ENCODE data around the gene LENG8. TPM values are rescaled to one million over a fixed set of nuclear protein-coding genes. Genes with fewer than 3 reads are reported as not detected.

LENG8 gene
- total and polyA plus RNA-seq, 2 of the 8 experiments (the other 6 are each of a cell fraction or from before 2014, with no cell fraction given): 62.2 to 108 TPM

- Histone ChIP-seq H2BK120ac (replicated peaks; ENCODE audit: low read depth, low read length) (no peak overlapping the region), H4K8ac (ENCODE audit: extremely low read depth, insufficient read depth, low read length) (no peak overlapping the region), H3K4me3 (ENCODE audit: extremely low read depth in 1 of 4, insufficient read depth in 2 of 4, low read depth in 3 of 4, low read length in 4 of 4) (no peak overlapping the region), H3K14ac (ENCODE audit: insufficient read length) (no peak overlapping the region), H2AFZ (ENCODE audit: low read length) (no peak overlapping the region), H3K4me2 (ENCODE audit: insufficient read depth in 1 of 2, low read depth in 2 of 2, low read length in 2 of 2) (peak overlapping the region in 1 of 2 experiments; percentile 35; a peak in 1 of 4 replicates), H3K23ac (ENCODE audit: insufficient read length) (no peak overlapping the region), H3K27ac (ENCODE audit: low read depth, low read length) (no peak overlapping the region), H4K91ac (replicated peaks; ENCODE audit: insufficient read length, low read length) (no peak overlapping the region), H2AK5ac (ENCODE audit: low read depth, low read length) (no peak overlapping the region), H3K56ac (replicated peaks; ENCODE audit: insufficient read length, low read depth, low read length) (no peak overlapping the region), H3K4me1 (replicated peaks in 1 of 4; ENCODE audit: control insufficient read depth in 3 of 4, insufficient read depth in 4 of 4, low read length in 3 of 4) (peaks cover 0 to 8% (median 5%) of the 10 kb centered on the region in 4 experiments; a peak in 5 of 7 replicates), H3K36me3 (ENCODE audit: control insufficient read depth in 2 of 4, insufficient read depth in 4 of 4, low read length in 3 of 4) (peaks cover 20 to 43% (median 30%) of the 10 kb centered on the region in 4 experiments; a peak in 7 of 8 replicates), H4K20me1 (replicated peaks in 1 of 2; ENCODE audit: control insufficient read depth in 1 of 2, insufficient read depth in 2 of 2, low read length in 2 of 2) (peaks cover 4 to 35% of the 10 kb centered on the region in 2 experiments), H3K9ac (replicated peaks in 1 of 4; ENCODE audit: extremely low read depth in 1 of 4, low read depth in 3 of 4, low read length in 3 of 4) (no peak overlapping the region), H3K9me3 (ENCODE audit: insufficient read depth in 2 of 2, low read depth in 1 of 2, low read length in 1 of 2) (no peaks in the 10 kb centered on the region), H4K5ac (ENCODE audit: insufficient read length, low read depth, low read length) (no peak overlapping the region), H2BK15ac (ENCODE audit: low read length) (no peak overlapping the region), H2BK12ac (ENCODE audit: low read depth, low read length) (no peak overlapping the region), H3K27me3 (replicated peaks in 1 of 4; ENCODE audit: control insufficient read depth in 3 of 4, extremely low read depth in 1 of 4, insufficient read depth in 3 of 4, low read length in 3 of 4) (peaks cover 0 to 11% (median 5%) of the 10 kb centered on the region in 4 experiments; a peak in 5 of 7 replicates), H3K23me2 (ENCODE audit: low read depth, low read length) (peaks cover 8% of the 10 kb centered on the region; the same call in 1 of the 2 replicates), H3K18ac (ENCODE audit: extremely low read depth, low read length) (no peak overlapping the region), H3K79me2 (ENCODE audit: control insufficient read depth in 1 of 2, insufficient read depth in 2 of 2, low read length in 2 of 2) (peaks cover 0 to 4% of the 10 kb centered on the region in 2 experiments; a peak in 1 of 4 replicates), H2BK5ac (ENCODE audit: low read depth, low read length) (no peak overlapping the region), H3K79me1 (ENCODE audit: low read depth, low read length) (peaks cover 15% of the 10 kb centered on the region), H2BK20ac (ENCODE audit: low read length) (no peak overlapping the region), H3K4ac (replicated peaks; ENCODE audit: insufficient read length, low read depth, low read length) (no peak overlapping the region)
- POLR2A ChIA-PET (ENCODE audit: partially characterized antibody): interaction anchor here (1.0 to 6.7 kb wide), 11 partner anchors 11 to 628 kb away, joined by 3 to 129 read pairs (median 4); partner anchors contain the start of genes LENG8 and RPS9
- FAIRE-seq: no peak
- no CpG with 5 or more reads among the region's 3 CpGs for WGBS, 2 experiments (ENCODE audit: extremely low coverage in 1 of 2, insufficient coverage in 1 of 2, insufficient read length in 1 of 2, insufficient replicate concordance in 2 of 2, low coverage in 1 of 2, low lambda C conversion rate in 2 of 2, missing lambda C conversion rate in 1 of 2)
- DNase-seq (ENCODE audit: low read depth in 1 of 2, low spot score in 2 of 2): no peak
- CTCF ChIA-PET (ENCODE audit: partially characterized antibody): interaction anchor here (1.2 to 2.0 kb wide), 3 partner anchors 23 to 51 kb away, joined by 3 to 13 read pairs (median 3); no protein-coding TSS in a partner anchor
- TF ChIP-seq SUZ12 (IDR thresholded peaks at IDR 0.05; ENCODE audit: low read length) (no peak), YY1 (IDR thresholded peaks at IDR 0.05; ENCODE audit: low read depth, low read length) (no peak), FOSL1 (IDR thresholded peaks at IDR 0.05; ENCODE audit: insufficient read depth, low read depth, low read length) (no peak), CBX5 (IDR thresholded peaks at IDR 0.05; ENCODE audit: low read depth, low read length) (no peak), SAP30 (IDR thresholded peaks at IDR 0.05; ENCODE audit: insufficient read depth, insufficient replicate concordance, low read length) (no peak), NRF1 (IDR thresholded peaks at IDR 0.05; ENCODE audit: low read depth, low read length) (no peak), MAX (IDR thresholded peaks at IDR 0.05) (no peak), HDAC6 (IDR thresholded peaks at IDR 0.05; ENCODE audit: low read depth, low read length) (no peak), RFX5 (IDR thresholded peaks at IDR 0.05; ENCODE audit: borderline replicate concordance, low read depth, low read length) (no peak), RBBP5 (IDR thresholded peaks at IDR 0.05; ENCODE audit: borderline replicate concordance, low read depth, low read length) (no peak), TCF12 (IDR thresholded peaks at IDR 0.05; ENCODE audit: low read depth, low read length) (no peak), PHF8 (conservative IDR thresholded peaks at IDR 0.05; ENCODE audit: low read depth, low read length) (no peak), JUN (IDR thresholded peaks at IDR 0.05; ENCODE audit: low read depth, low read length) (no peak)
These were observed 12.6 kb downstream of the LENG8 start for GRCh38 chr19:54461613-54462012.

Measured in H1 (cell line).